HEK293 (cell line): Measurements from ENCODE around the gene ERI3.

ENCODE experiments used
- GFI1B ChIP-seq: fragments of 450-650 bp; formaldehyde crosslinking; IDR thresholded peaks from 2 replicates; pipeline ENCODE4 v1.5.1; 2016; ENCODE audit warnings: missing biosample characterization, missing genetic modification characterization
- GLIS1 ChIP-seq: fragments of 450-650 bp; formaldehyde crosslinking; IDR thresholded peaks from 2 replicates; pipeline ENCODE4 v1.5.1; 2016; ENCODE audit warnings: missing biosample characterization, missing genetic modification characterization
- MYNN ChIP-seq: fragments of 450-650 bp; formaldehyde crosslinking; IDR thresholded peaks from 2 replicates; pipeline ENCODE4 v1.5.1; 2016; ENCODE audit warnings: missing biosample characterization, missing genetic modification characterization, borderline replicate concordance
- SP2 ChIP-seq: fragments of 450-650 bp; formaldehyde crosslinking; IDR thresholded peaks from 2 replicates; pipeline ENCODE4 v1.5.1; 2016; ENCODE audit warnings: missing biosample characterization, missing genetic modification characterization
- SP3 ChIP-seq: fragments of 450-650 bp; formaldehyde crosslinking; IDR thresholded peaks from 2 replicates; pipeline ENCODE4 v1.5.1; 2016; ENCODE audit warnings: missing biosample characterization, missing genetic modification characterization
- TRIM28 ChIP-seq: IDR thresholded peaks from 2 replicates; pipeline ENCODE4 v1.6.1; 2011; ENCODE audit warnings: low read length, control low read depth, borderline replicate concordance
- YY2 ChIP-seq: fragments of 450-650 bp; formaldehyde crosslinking; IDR thresholded peaks from 2 replicates; pipeline ENCODE4 v1.5.1; 2016; ENCODE audit warnings: missing biosample characterization, missing genetic modification characterization
- ZBTB48 ChIP-seq: fragments of 450-650 bp; formaldehyde crosslinking; IDR thresholded peaks from 2 replicates; pipeline ENCODE4 v1.5.1; 2016; ENCODE audit warnings: missing biosample characterization, missing genetic modification characterization
- ZFP3 ChIP-seq: fragments of 450-650 bp; formaldehyde crosslinking; IDR thresholded peaks from 2 replicates; pipeline ENCODE4 v1.5.1; 2016; ENCODE audit warnings: low read depth, missing biosample characterization, missing genetic modification characterization
- ZFP37 ChIP-seq: fragments of 450-650 bp; formaldehyde crosslinking; IDR thresholded peaks from 2 replicates; pipeline ENCODE4 v1.5.1; 2016; ENCODE audit warnings: missing biosample characterization, missing genetic modification characterization
- ZNF133 ChIP-seq: fragments of 450-650 bp; formaldehyde crosslinking; IDR thresholded peaks from 2 replicates; pipeline ENCODE4 v1.5.1; 2016; ENCODE audit warnings: missing biosample characterization, missing genetic modification characterization
- ZNF223 ChIP-seq: fragments of 450-650 bp; formaldehyde crosslinking; IDR thresholded peaks from 2 replicates; pipeline ENCODE4 v1.5.1; 2016; ENCODE audit warnings: missing biosample characterization, missing genetic modification characterization
- ZNF266 ChIP-seq: fragments of 450-650 bp; formaldehyde crosslinking; IDR thresholded peaks from 2 replicates; pipeline ENCODE4 v1.5.1; 2016; ENCODE audit warnings: missing biosample characterization, missing genetic modification characterization, low read depth
- ZNF274 ChIP-seq, 2 experiments: fragments of 200-500 bp in 1 of 2; fragments of 450-650 bp in 1 of 2; sonication (Bioruptor generic) in 1 of 2; formaldehyde crosslinking in 1 of 2; IDR thresholded peaks; 2 replicates each; pipeline versions ENCODE4 v1.5.1 to v1.6.1; 2014 to 2016; ENCODE audit warnings: borderline replicate concordance in 1 of 2, inconsistent platforms in 1 of 2, low read length in 1 of 2, missing biosample characterization in 1 of 2, missing genetic modification characterization in 1 of 2
- ZNF311 ChIP-seq: fragments of 450-650 bp; formaldehyde crosslinking; IDR thresholded peaks from 2 replicates; pipeline ENCODE4 v1.5.1; 2017; ENCODE audit warnings: missing biosample characterization, missing genetic modification characterization, borderline replicate concordance
- ZNF335 ChIP-seq: fragments of 450-650 bp; formaldehyde crosslinking; conservative IDR thresholded peaks from 2 replicates; pipeline ENCODE4 v1.5.1; 2016; ENCODE audit warnings: missing biosample characterization, missing genetic modification characterization
- ZNF394 ChIP-seq: fragments of 450-650 bp; formaldehyde crosslinking; IDR thresholded peaks from 2 replicates; pipeline ENCODE4 v1.5.1; 2016; ENCODE audit warnings: missing biosample characterization, missing genetic modification characterization, mild to moderate bottlenecking, moderate library complexity, borderline replicate concordance
- ZNF473 ChIP-seq: fragments of 450-650 bp; formaldehyde crosslinking; IDR thresholded peaks from 2 replicates; pipeline ENCODE4 v1.5.1; 2017; ENCODE audit warnings: missing biosample characterization, missing genetic modification characterization
- ZNF510 ChIP-seq: fragments of 450-650 bp; formaldehyde crosslinking; IDR thresholded peaks from 2 replicates; pipeline ENCODE4 v1.5.1; 2018; ENCODE audit warnings: mild to moderate bottlenecking, missing genetic modification characterization, missing biosample characterization; ENCODE audit not compliant: insufficient replicate concordance
- ZNF629 ChIP-seq: fragments of 450-650 bp; formaldehyde crosslinking; IDR thresholded peaks from 2 replicates; pipeline ENCODE4 v1.5.1; 2017; ENCODE audit warnings: missing biosample characterization, missing genetic modification characterization
- ZNF670 ChIP-seq: fragments of 450-650 bp; formaldehyde crosslinking; IDR thresholded peaks from 2 replicates; pipeline ENCODE4 v1.5.1; 2016; ENCODE audit warnings: missing biosample characterization, missing genetic modification characterization, low read depth
- ZNF776 ChIP-seq: fragments of 450-650 bp; formaldehyde crosslinking; IDR thresholded peaks from 2 replicates; pipeline ENCODE4 v1.5.0; 2017; ENCODE audit warnings: missing biosample characterization, missing genetic modification characterization, borderline replicate concordance
- ZNF837 ChIP-seq: fragments of 450-650 bp; formaldehyde crosslinking; IDR thresholded peaks from 2 replicates; pipeline ENCODE4 v1.5.1; 2016; ENCODE audit warnings: missing biosample characterization, missing genetic modification characterization
- TF ChIP-seq, protein P1 (sequence below): fragments of 450-650 bp; formaldehyde crosslinking; IDR thresholded peaks from 2 replicates; pipeline ENCODE4 v1.5.1; 2016; ENCODE audit warnings: missing biosample characterization, missing genetic modification characterization
- TF ChIP-seq, protein P2 (sequence below): fragments of 450-650 bp; formaldehyde crosslinking; IDR thresholded peaks from 2 replicates; pipeline ENCODE4 v1.5.1; 2016; ENCODE audit warnings: missing biosample characterization, missing genetic modification characterization, borderline replicate concordance
- TF ChIP-seq, protein P3 (sequence below): sonication (generic); formaldehyde crosslinking; IDR thresholded peaks from 2 replicates; pipeline ENCODE4 v1.8.1; 2022; ENCODE audit warnings: mild to moderate bottlenecking, moderate library complexity, missing genetic modification reagents
- TF ChIP-seq, protein P4 (sequence below): fragments of 450-650 bp; formaldehyde crosslinking; IDR thresholded peaks from 2 replicates; pipeline ENCODE4 v1.5.1; 2016; ENCODE audit warnings: missing biosample characterization, missing genetic modification characterization
- TF ChIP-seq, protein P5 (sequence below): fragments of 450-650 bp; formaldehyde crosslinking; conservative IDR thresholded peaks from 2 replicates; pipeline ENCODE4 v1.5.1; 2016; ENCODE audit warnings: low read depth, missing biosample characterization, missing genetic modification characterization

Gene ERI3

DNA sequence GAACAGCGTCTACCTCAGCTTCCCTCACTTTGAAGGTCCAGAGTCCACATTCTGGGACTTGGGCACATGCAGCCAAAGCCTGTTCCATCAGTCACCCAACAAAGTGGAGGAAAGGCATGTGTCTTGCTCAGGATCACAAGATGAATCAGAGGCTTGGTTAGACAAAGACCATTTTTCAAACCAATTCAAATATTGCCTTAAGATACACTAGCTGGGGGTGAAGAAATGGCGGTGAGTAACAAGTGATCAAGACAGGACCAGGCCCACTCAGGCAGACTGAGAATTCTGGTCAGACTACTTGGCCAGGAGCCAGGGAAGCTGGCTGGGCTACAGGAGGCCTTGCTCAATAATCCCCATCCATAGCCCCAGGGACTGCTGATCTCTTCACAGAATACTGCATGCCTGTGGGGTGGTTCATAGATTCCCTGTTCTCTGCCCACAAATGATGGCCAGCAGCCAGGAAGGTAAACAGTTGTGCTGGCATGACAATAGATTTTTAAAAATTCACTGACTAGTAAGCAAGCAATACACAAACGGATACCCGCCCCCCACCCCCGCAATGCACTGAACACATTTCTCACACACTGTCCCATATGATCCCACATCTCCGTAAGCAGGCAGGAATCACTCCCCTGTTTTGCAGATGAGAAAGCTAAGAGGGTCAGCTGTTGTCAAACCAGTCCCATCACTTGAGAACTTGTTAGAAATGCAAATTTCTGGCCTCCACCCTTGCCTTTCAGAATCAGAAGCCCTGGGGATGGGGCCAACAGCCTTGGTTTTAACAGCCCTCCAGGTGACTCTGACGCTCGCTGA, 27.2 kb downstream of the ERI3 start (continued):
- TF ChIP-seq ZNF837 (tag by site-specific recombination) (no peak), GFI1B (no peak), ZNF133 (tag by site-specific recombination) (no peak), ZNF776 (tag by site-specific recombination) (no peak), ZBTB48 (peak; percentile 73; the same call in 1 of the 2 replicates), ZNF335 (tag by site-specific recombination) (peak; percentile 68), ZNF670 (tag by site-specific recombination) (no peak), TRIM28 (peak; percentile 77), ZNF223 (tag by site-specific recombination) (no peak), ZNF473 (tag by site-specific recombination) (no peak), ZNF510 (no peak), ZFP37 (tag by site-specific recombination) (no peak), ZNF274 (IDR thresholded peaks at IDR 0.05; ENCODE audit: low read length) (no peak), ZNF274 (tag by site-specific recombination; IDR thresholded peaks at IDR 0.05; ENCODE audit: borderline replicate concordance) (no peak), ZNF629 (tag by site-specific recombination) (peak; percentile 93), SP3 (tag by site-specific recombination) (no peak), ZFP3 (tag by site-specific recombination) (no peak), MYNN (tag by site-specific recombination) (no peak), ZNF394 (tag by site-specific recombination) (peak; percentile 74), ZNF266 (tag by site-specific recombination) (no peak), SP2 (tag by site-specific recombination) (no peak), YY2 (tag by site-specific recombination) (peak; percentile 34; the same call in 1 of the 2 replicates), GLIS1 (tag by site-specific recombination) (peak; percentile 91), ZNF311 (tag by site-specific recombination) (no peak)
- TF ChIP-seq, protein P1, sequence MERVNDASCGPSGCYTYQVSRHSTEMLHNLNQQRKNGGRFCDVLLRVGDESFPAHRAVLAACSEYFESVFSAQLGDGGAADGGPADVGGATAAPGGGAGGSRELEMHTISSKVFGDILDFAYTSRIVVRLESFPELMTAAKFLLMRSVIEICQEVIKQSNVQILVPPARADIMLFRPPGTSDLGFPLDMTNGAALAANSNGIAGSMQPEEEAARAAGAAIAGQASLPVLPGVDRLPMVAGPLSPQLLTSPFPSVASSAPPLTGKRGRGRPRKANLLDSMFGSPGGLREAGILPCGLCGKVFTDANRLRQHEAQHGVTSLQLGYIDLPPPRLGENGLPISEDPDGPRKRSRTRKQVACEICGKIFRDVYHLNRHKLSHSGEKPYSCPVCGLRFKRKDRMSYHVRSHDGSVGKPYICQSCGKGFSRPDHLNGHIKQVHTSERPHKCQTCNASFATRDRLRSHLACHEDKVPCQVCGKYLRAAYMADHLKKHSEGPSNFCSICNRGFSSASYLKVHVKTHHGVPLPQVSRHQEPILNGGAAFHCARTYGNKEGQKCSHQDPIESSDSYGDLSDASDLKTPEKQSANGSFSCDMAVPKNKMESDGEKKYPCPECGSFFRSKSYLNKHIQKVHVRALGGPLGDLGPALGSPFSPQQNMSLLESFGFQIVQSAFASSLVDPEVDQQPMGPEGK (tag by site-specific recombination) = peak; percentile 90
- TF ChIP-seq, protein P2, sequence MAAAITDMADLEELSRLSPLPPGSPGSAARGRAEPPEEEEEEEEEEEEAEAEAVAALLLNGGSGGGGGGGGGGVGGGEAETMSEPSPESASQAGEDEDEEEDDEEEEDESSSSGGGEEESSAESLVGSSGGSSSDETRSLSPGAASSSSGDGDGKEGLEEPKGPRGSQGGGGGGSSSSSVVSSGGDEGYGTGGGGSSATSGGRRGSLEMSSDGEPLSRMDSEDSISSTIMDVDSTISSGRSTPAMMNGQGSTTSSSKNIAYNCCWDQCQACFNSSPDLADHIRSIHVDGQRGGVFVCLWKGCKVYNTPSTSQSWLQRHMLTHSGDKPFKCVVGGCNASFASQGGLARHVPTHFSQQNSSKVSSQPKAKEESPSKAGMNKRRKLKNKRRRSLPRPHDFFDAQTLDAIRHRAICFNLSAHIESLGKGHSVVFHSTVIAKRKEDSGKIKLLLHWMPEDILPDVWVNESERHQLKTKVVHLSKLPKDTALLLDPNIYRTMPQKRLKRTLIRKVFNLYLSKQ = no peak
- TF ChIP-seq, protein P3, sequence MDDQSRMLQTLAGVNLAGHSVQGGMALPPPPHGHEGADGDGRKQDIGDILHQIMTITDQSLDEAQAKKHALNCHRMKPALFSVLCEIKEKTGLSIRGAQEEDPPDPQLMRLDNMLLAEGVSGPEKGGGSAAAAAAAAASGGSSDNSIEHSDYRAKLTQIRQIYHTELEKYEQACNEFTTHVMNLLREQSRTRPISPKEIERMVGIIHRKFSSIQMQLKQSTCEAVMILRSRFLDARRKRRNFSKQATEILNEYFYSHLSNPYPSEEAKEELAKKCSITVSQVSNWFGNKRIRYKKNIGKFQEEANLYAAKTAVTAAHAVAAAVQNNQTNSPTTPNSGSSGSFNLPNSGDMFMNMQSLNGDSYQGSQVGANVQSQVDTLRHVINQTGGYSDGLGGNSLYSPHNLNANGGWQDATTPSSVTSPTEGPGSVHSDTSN (CRISPR knock-in tag) = no peak
- TF ChIP-seq, protein P4, sequence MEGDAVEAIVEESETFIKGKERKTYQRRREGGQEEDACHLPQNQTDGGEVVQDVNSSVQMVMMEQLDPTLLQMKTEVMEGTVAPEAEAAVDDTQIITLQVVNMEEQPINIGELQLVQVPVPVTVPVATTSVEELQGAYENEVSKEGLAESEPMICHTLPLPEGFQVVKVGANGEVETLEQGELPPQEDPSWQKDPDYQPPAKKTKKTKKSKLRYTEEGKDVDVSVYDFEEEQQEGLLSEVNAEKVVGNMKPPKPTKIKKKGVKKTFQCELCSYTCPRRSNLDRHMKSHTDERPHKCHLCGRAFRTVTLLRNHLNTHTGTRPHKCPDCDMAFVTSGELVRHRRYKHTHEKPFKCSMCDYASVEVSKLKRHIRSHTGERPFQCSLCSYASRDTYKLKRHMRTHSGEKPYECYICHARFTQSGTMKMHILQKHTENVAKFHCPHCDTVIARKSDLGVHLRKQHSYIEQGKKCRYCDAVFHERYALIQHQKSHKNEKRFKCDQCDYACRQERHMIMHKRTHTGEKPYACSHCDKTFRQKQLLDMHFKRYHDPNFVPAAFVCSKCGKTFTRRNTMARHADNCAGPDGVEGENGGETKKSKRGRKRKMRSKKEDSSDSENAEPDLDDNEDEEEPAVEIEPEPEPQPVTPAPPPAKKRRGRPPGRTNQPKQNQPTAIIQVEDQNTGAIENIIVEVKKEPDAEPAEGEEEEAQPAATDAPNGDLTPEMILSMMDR (tag by site-specific recombination) = no peak
- TF ChIP-seq, protein P5, sequence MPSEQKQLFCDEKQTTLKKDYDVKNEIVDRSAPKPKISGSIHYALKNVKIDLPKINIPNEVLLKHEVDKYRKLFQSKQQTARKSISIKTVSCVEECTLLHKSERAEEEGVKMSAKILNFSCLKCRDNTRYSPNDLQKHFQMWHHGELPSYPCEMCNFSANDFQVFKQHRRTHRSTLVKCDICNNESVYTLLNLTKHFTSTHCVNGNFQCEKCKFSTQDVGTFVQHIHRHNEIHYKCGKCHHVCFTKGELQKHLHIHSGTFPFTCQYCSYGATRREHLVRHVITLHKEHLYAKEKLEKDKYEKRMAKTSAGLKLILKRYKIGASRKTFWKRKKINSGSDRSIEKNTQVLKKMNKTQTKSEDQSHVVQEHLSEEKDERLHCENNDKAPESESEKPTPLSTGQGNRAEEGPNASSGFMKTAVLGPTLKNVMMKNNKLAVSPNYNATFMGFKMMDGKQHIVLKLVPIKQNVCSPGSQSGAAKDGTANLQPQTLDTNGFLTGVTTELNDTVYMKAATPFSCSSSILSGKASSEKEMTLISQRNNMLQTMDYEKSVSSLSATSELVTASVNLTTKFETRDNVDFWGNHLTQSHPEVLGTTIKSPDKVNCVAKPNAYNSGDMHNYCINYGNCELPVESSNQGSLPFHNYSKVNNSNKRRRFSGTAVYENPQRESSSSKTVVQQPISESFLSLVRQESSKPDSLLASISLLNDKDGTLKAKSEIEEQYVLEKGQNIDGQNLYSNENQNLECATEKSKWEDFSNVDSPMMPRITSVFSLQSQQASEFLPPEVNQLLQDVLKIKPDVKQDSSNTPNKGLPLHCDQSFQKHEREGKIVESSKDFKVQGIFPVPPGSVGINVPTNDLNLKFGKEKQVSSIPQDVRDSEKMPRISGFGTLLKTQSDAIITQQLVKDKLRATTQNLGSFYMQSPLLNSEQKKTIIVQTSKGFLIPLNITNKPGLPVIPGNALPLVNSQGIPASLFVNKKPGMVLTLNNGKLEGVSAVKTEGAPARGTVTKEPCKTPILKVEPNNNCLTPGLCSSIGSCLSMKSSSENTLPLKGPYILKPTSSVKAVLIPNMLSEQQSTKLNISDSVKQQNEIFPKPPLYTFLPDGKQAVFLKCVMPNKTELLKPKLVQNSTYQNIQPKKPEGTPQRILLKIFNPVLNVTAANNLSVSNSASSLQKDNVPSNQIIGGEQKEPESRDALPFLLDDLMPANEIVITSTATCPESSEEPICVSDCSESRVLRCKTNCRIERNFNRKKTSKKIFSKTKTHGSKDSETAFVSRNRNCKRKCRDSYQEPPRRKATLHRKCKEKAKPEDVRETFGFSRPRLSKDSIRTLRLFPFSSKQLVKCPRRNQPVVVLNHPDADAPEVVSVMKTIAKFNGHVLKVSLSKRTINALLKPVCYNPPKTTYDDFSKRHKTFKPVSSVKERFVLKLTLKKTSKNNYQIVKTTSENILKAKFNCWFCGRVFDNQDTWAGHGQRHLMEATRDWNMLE (tag by site-specific recombination) = no peak; the same call in 1 of the 2 replicates
